MCF 10A (cell line): ENCODE measurements around the gene C12orf50. TPM values are rescaled to one million over a fixed set of nuclear protein-coding genes. Genes with fewer than 3 reads are reported as not detected.

ENCODE experiments used
- BruUV-seq: library from RNA; stranded (reverse); fragments of 400-500 nt; replicated peaks from 2 replicates; lab custom pipeline; 2021; lab: Mats Ljungman, UMichigan
- CTCF ChIA-PET: fragments of 300-600 bp; sonication (Branson Sonifier 250); formaldehyde crosslinking; extraction: SDS; loops from one replicate; lab custom pipeline; 2021; ENCODE audit warnings: antibody characterized with exemption, inconsistent platforms; lab: Yijun Ruan, JAX
- POLR2A ChIA-PET: fragments of 300-600, 350-650 bp; sonication (Branson Sonifier 250); formaldehyde crosslinking; extraction: SDS; loops from one replicate; lab custom pipeline; 2020; ENCODE audit warnings: antibody characterized with exemption, inconsistent platforms; lab: Yijun Ruan, JAX
- DNase-seq: peaks from one replicate; pipeline ENCODE4 v3.0.0-alpha.2; 2018; ENCODE audit not compliant: unreplicated experiment
- H3K27ac Mint-ChIP-seq: one replicate; pipeline ENCODE4 v1.8.0; 2022; ENCODE audit warnings: mild to moderate bottlenecking, low read depth, mixed read lengths; ENCODE audit not compliant: unreplicated experiment
- H3K27me3 Mint-ChIP-seq: one replicate; pipeline ENCODE4 v1.8.0; 2022; ENCODE audit warnings: mixed read lengths; ENCODE audit not compliant: insufficient read depth, unreplicated experiment
- H3K36me3 Mint-ChIP-seq: one replicate; pipeline ENCODE4 v1.8.0; 2022; ENCODE audit warnings: mild to moderate bottlenecking, moderate library complexity, mixed read lengths; ENCODE audit not compliant: insufficient read depth, unreplicated experiment
- H3K4me1 Mint-ChIP-seq: one replicate; pipeline ENCODE4 v1.8.0; 2022; ENCODE audit warnings: mixed read lengths; ENCODE audit not compliant: insufficient read depth, unreplicated experiment
- H3K4me3 Mint-ChIP-seq: one replicate; pipeline ENCODE4 v1.8.0; 2022; ENCODE audit warnings: mild to moderate bottlenecking, moderate library complexity, mixed read lengths; ENCODE audit not compliant: unreplicated experiment
- H3K9me3 Mint-ChIP-seq: one replicate; pipeline ENCODE4 v1.8.0; 2022; ENCODE audit warnings: mixed read lengths; ENCODE audit not compliant: unreplicated experiment
- intact Hi-C: fragments of 100-400 bp; cut with micrococcal nuclease; formaldehyde crosslinking; loops from 2 replicates; pipeline ENCODE4 v1.14.1; 2022
- total RNA-seq: library from RNA; stranded (reverse); gene quantifications from 2 replicates; pipeline ENCODE4 v1.2.3, GENCODE V29; 2022
- TF ChIP-seq, protein P1 (sequence below): fragments of 200-600 bp; IDR thresholded peaks from one replicate; pipeline ENCODE4 v1.8.0; 2022; ENCODE audit warnings: antibody characterized with exemption, mild to moderate bottlenecking; ENCODE audit not compliant: unreplicated experiment

Gene C12orf50
- total RNA-seq, 1 experiment from 2014 or later: not detected

GRCh38 chr12:87995581-87996178 lies 33.5 kb downstream of the C12orf50 start:
- no peaks in the 10 kb centered on the region for H3K9me3 Mint-ChIP-seq
- H3K36me3 Mint-ChIP-seq: no peaks in the 10 kb centered on the region
- H3K27ac Mint-ChIP-seq: no peak overlapping the region
- H3K4me1 Mint-ChIP-seq: peaks cover 8% of the 10 kb centered on the region
- H3K4me3 Mint-ChIP-seq: no peak overlapping the region
- ChIA-PET POLR2A (interaction anchor here (0.6 kb wide), 2 partner anchors 850 to 1262 kb away, joined by 3 read pairs; no protein-coding TSS in a partner anchor), CTCF (interaction anchor here (0.7 to 1.4 kb wide), 3 partner anchors 9 to 148 kb away, joined by 3 to 5 read pairs (median 4); no protein-coding TSS in a partner anchor)
- TF ChIP-seq, protein P1, sequence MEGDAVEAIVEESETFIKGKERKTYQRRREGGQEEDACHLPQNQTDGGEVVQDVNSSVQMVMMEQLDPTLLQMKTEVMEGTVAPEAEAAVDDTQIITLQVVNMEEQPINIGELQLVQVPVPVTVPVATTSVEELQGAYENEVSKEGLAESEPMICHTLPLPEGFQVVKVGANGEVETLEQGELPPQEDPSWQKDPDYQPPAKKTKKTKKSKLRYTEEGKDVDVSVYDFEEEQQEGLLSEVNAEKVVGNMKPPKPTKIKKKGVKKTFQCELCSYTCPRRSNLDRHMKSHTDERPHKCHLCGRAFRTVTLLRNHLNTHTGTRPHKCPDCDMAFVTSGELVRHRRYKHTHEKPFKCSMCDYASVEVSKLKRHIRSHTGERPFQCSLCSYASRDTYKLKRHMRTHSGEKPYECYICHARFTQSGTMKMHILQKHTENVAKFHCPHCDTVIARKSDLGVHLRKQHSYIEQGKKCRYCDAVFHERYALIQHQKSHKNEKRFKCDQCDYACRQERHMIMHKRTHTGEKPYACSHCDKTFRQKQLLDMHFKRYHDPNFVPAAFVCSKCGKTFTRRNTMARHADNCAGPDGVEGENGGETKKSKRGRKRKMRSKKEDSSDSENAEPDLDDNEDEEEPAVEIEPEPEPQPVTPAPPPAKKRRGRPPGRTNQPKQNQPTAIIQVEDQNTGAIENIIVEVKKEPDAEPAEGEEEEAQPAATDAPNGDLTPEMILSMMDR: peak; percentile 78
- BruUV-seq: no TSS peak
- H3K27me3 Mint-ChIP-seq: no peaks in the 10 kb centered on the region
- peak; percentile 82 for DNase-seq
- intact Hi-C loops: loop anchor here (5.0 kb wide), 3 partner anchors 43 to 148 kb away; no protein-coding TSS in a partner anchor

DNA sequence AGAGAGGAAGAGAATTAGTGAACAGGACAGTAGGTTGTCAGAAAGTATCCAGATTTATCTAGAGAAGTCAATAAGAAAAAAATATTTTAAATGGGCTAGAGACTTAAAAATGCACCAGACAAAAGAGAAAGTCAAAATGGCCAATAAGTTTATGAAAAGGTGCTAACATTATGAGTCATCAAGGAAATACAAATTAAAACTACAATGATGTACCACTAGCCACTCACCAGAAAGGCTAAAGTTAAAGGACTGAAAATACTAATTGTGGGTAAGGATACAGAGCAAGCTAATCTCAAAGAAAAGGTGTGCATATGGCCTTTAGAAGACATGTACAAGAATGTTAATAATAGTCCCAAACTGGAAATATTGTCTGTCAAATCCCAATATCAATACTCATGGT lies 37.7 kb downstream of the C12orf50 start:
- no peaks in the 10 kb centered on the region for H3K9me3 Mint-ChIP-seq
- POLR2A ChIA-PET: interaction anchor here (1.0 kb wide), 1 partner anchor 9 kb away, joined by 3 read pairs; no protein-coding TSS in a partner anchor
- H3K36me3 Mint-ChIP-seq: no peaks in the 10 kb centered on the region
- TF ChIP-seq, protein P1: no peak
- no peaks in the 10 kb centered on the region for H3K27me3 Mint-ChIP-seq
- BruUV-seq: no TSS peak
- no peak overlapping the region for H3K27ac Mint-ChIP-seq
- DNase-seq: no peak
- CTCF ChIA-PET: no interaction called here
- peaks cover 8% of the 10 kb centered on the region for H3K4me1 Mint-ChIP-seq
- no peak overlapping the region for H3K4me3 Mint-ChIP-seq
- intact Hi-C loops: no loop called here

GRCh38 chr12:87988534-87988933 lies 40.7 kb downstream of the C12orf50 start:
- H3K27me3 Mint-ChIP-seq: no peaks in the 10 kb centered on the region
- no peaks in the 10 kb centered on the region for H3K36me3 Mint-ChIP-seq
- no peak overlapping the region for H3K27ac Mint-ChIP-seq
- CTCF ChIA-PET: no interaction called here
- POLR2A ChIA-PET: no interaction called here
- BruUV-seq: no TSS peak
- H3K4me3 Mint-ChIP-seq: no peak overlapping the region
- no peaks in the 10 kb centered on the region for H3K9me3 Mint-ChIP-seq
- TF ChIP-seq, protein P1: no peak
- no peak for DNase-seq
- intact Hi-C loops: no loop called here
- H3K4me1 Mint-ChIP-seq: no peaks in the 10 kb centered on the region

DNA sequence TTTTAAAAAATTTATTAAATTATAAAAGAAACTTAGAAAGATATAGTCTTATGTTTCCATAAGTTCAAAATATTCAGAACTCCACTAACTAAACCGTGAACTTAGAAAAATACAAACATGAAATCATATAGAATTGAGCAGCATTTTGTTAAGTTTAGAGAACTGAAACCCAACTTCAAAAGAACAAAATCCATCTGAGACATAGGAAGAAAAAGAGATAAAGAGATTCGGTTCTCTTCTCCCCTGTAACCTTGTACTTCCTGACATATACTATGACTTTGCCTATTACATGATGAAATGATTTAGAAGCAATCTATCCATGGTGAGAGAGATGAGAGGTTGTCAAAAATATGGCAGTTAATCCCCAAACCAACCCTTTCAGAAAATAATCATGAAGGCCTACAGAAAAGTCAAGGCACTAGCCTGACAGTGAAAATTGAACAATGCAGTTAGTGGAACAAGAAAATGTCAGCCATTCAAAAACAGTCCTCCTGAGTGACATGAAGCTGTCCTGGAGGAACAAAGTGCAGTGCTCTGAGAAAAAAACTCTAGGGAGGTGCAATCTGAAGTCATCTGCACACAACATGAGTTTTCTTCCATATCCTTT lies 44.0 kb downstream of the C12orf50 start:
- Mint-ChIP-seq H3K36me3 (no peaks in the 10 kb centered on the region), H3K27ac (no peak overlapping the region), H3K27me3 (no peaks in the 10 kb centered on the region), H3K9me3 (no peaks in the 10 kb centered on the region), H3K4me3 (no peak overlapping the region), H3K4me1 (no peaks in the 10 kb centered on the region)
- TF ChIP-seq, protein P1: no peak
- DNase-seq: no peak
- ChIA-PET CTCF (no interaction called here), POLR2A (no interaction called here)
- intact Hi-C loops: no loop called here
- BruUV-seq: no TSS peak
